Measurements from ENCODE around the gene EIF4A3.

GRCh38 chr17:80129006-80129565 is 17.8 kb downstream of the EIF4A3 start:
- TF ChIP-seq CTCF (IDR thresholded peaks at IDR 0.05) (no peak), POLR2AphosphoS5 (IDR thresholded peaks at IDR 0.05; ENCODE audit: low read depth, low read length) (no peak), REST (IDR thresholded peaks at IDR 0.05; ENCODE audit: insufficient read depth in 1 of 2, low read depth in 2 of 2, low read length in 1 of 2) (no peak), SIN3A (IDR thresholded peaks at IDR 0.05; ENCODE audit: borderline replicate concordance, insufficient read depth, low read depth, low read length) (no peak)

All from Panc1 (cell line).